ENCODE results near the gene SLC17A2.

Gene SLC17A2

DNA sequence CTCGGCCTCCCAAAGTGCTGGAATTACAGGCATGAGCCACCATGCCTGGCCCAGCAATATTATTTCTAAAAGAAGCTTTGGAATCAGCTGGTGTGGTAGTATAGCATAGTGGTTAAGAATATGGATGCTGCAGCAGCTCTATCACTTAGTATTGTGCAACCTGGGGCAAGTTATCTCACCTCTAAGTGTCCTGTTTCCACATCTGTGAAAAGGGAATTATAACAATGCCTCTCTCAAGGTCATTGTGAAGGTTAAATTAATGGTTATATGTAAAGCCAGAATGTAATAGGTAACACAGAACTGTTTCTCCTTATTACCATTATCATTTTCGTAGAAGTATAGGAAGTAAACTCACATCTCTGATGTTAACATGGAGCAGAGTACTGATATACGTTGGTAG, 14.2 kb downstream of the SLC17A2 start:
- H3K79me2 ChIP-seq (ENCODE audit: control insufficient read depth, low read length) = no peaks in the 10 kb centered on the region
- H3K9me3 ChIP-seq (ENCODE audit: control insufficient read depth, insufficient read depth, low read length) = no peaks in the 10 kb centered on the region
- no peaks in the 10 kb centered on the region for H3F3A ChIP-seq (ENCODE audit: control insufficient read depth, insufficient read depth)
- H3K4me3 ChIP-seq (ENCODE audit: low read length) = no peak overlapping the region
- no peak for TF ChIP-seq EZH2phosphoT487 (IDR thresholded peaks at IDR 0.05; ENCODE audit: borderline replicate concordance, low read length)
- TF ChIP-seq, protein P1, sequence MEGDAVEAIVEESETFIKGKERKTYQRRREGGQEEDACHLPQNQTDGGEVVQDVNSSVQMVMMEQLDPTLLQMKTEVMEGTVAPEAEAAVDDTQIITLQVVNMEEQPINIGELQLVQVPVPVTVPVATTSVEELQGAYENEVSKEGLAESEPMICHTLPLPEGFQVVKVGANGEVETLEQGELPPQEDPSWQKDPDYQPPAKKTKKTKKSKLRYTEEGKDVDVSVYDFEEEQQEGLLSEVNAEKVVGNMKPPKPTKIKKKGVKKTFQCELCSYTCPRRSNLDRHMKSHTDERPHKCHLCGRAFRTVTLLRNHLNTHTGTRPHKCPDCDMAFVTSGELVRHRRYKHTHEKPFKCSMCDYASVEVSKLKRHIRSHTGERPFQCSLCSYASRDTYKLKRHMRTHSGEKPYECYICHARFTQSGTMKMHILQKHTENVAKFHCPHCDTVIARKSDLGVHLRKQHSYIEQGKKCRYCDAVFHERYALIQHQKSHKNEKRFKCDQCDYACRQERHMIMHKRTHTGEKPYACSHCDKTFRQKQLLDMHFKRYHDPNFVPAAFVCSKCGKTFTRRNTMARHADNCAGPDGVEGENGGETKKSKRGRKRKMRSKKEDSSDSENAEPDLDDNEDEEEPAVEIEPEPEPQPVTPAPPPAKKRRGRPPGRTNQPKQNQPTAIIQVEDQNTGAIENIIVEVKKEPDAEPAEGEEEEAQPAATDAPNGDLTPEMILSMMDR (IDR thresholded peaks at IDR 0.05; ENCODE audit: low read depth, low read length, poor library complexity, severe bottlenecking) = no peak
- no peaks in the 10 kb centered on the region for H3K9me2 ChIP-seq (replicated peaks; ENCODE audit: control insufficient read depth, low read length)
- 0 out of 2 replicates have a peak, but pooled peaks cover 1% of the 10 kb centered on the region for H3K4me1 ChIP-seq (ENCODE audit: control insufficient read depth, low read length)
- H3K27ac ChIP-seq (ENCODE audit: low read depth, low read length) = no peak overlapping the region
- H3K36me3 ChIP-seq (ENCODE audit: control insufficient read depth, low read length) = no peaks in the 10 kb centered on the region
- no peak overlapping the region for H3K4me2 ChIP-seq (ENCODE audit: low read length)
- H3K27me3 ChIP-seq (ENCODE audit: control insufficient read depth, low read length) = no peaks in the 10 kb centered on the region
- H4K20me1 ChIP-seq (ENCODE audit: control insufficient read depth, insufficient read depth, low read depth, low read length) = no peaks in the 10 kb centered on the region

DNA sequence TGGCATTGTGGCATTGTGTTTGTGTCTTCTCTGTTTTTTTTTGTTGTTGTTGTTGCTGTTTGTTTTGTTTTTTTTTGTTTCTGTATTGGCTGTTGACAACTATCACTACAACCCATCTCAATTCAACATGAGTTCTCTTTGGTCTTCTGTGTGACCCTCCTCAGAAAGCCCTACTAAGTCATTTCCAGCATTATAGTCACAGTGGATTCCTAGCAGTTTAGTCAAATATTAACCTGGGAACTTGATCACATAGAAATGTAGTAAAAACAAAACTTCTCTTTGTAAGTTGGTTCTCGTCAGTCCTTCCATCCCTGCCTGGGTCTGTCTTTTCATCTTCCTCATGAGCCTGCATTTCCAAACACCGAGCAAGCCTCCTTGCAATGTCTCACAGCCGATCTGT, 16.8 kb downstream of the SLC17A2 start:
- no peaks in the 10 kb centered on the region for H3K36me3 ChIP-seq (ENCODE audit: control insufficient read depth, low read length)
- no peaks in the 10 kb centered on the region for H3K27me3 ChIP-seq (ENCODE audit: control insufficient read depth, low read length)
- H4K20me1 ChIP-seq (ENCODE audit: control insufficient read depth, insufficient read depth, low read depth, low read length) = no peaks in the 10 kb centered on the region
- no peak overlapping the region for H3K27ac ChIP-seq (ENCODE audit: low read depth, low read length)
- 0 out of 2 replicates have a peak, but pooled peaks cover 4% of the 10 kb centered on the region for H3K4me1 ChIP-seq (ENCODE audit: control insufficient read depth, low read length)
- H3K4me3 ChIP-seq (ENCODE audit: low read length) = no peak overlapping the region
- H3K4me2 ChIP-seq (ENCODE audit: low read length) = no peak overlapping the region
- H3F3A ChIP-seq (ENCODE audit: control insufficient read depth, insufficient read depth) = no peaks in the 10 kb centered on the region
- no peaks in the 10 kb centered on the region for H3K9me3 ChIP-seq (ENCODE audit: control insufficient read depth, insufficient read depth, low read length)
- TF ChIP-seq, protein P1 (IDR thresholded peaks at IDR 0.05; ENCODE audit: low read depth, low read length, poor library complexity, severe bottlenecking) = no peak
- TF ChIP-seq EZH2phosphoT487 (IDR thresholded peaks at IDR 0.05; ENCODE audit: borderline replicate concordance, low read length) = no peak
- no peaks in the 10 kb centered on the region for H3K79me2 ChIP-seq (ENCODE audit: control insufficient read depth, low read length)
- H3K9me2 ChIP-seq (replicated peaks; ENCODE audit: control insufficient read depth, low read length) = no peaks in the 10 kb centered on the region

DNA sequence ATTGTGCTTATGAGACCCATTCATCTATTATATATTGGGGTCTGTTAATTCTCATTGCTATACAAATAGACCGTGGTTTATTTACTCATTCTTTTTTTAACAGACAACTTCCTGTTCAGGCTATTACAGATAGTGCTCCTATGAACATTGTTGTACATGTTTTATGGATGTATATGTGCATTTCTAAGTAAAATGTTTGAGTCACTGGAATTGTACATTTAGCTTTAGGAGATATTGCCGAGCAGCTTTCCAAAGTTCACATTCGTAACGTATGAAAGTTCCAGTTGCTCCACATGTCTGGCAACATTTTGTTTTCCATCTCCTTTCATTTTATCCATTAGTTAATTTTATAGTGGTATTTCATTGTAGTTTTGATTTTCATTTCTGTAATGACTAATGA, 19.1 kb downstream of the SLC17A2 start:
- H3F3A ChIP-seq (ENCODE audit: control insufficient read depth, insufficient read depth) = no peaks in the 10 kb centered on the region
- no peaks in the 10 kb centered on the region for H4K20me1 ChIP-seq (ENCODE audit: control insufficient read depth, insufficient read depth, low read depth, low read length)
- H3K79me2 ChIP-seq (ENCODE audit: control insufficient read depth, low read length) = no peaks in the 10 kb centered on the region
- TF ChIP-seq EZH2phosphoT487 (IDR thresholded peaks at IDR 0.05; ENCODE audit: borderline replicate concordance, low read length) = no peak
- TF ChIP-seq, protein P1 (IDR thresholded peaks at IDR 0.05; ENCODE audit: low read depth, low read length, poor library complexity, severe bottlenecking) = no peak
- H3K4me3 ChIP-seq (ENCODE audit: low read length) = no peak overlapping the region
- no peaks in the 10 kb centered on the region for H3K9me2 ChIP-seq (replicated peaks; ENCODE audit: control insufficient read depth, low read length)
- H3K4me2 ChIP-seq (ENCODE audit: low read length) = no peak overlapping the region
- H3K4me1 ChIP-seq (ENCODE audit: control insufficient read depth, low read length) = 0 out of 2 replicates have a peak, but pooled peaks cover 4% of the 10 kb centered on the region
- H3K27me3 ChIP-seq (ENCODE audit: control insufficient read depth, low read length) = peaks cover 3% of the 10 kb centered on the region; the same call in 1 of the 2 replicates
- H3K27ac ChIP-seq (ENCODE audit: low read depth, low read length) = no peak overlapping the region
- no peaks in the 10 kb centered on the region for H3K9me3 ChIP-seq (ENCODE audit: control insufficient read depth, insufficient read depth, low read length)
- H3K36me3 ChIP-seq (ENCODE audit: control insufficient read depth, low read length) = no peaks in the 10 kb centered on the region

Data from DOHH2 (cell line).